RKO (cell line): ENCODE data around the gene FAM3B.
A peak's percentile ranks its signal among the peaks of the same experiment; 100 is the strongest.

Experiments
- DNase-seq: peaks from one replicate; pipeline ENCODE4 v3.0.0-alpha.2; 2016; ENCODE audit warnings: low spot score

The FAM3B gene

GRCh38 chr21:41368735-41369104 is 52.1 kb downstream of the FAM3B start:
- no peak for DNase-seq

GRCh38 chr21:41369105-41369919 is 52.7 kb downstream of the FAM3B start:
- DNase-seq, result no peak

- no peak for DNase-seq
Observed at GRCh38 chr21:41369920-41370839, 53.6 kb downstream of the FAM3B start.

DNA sequence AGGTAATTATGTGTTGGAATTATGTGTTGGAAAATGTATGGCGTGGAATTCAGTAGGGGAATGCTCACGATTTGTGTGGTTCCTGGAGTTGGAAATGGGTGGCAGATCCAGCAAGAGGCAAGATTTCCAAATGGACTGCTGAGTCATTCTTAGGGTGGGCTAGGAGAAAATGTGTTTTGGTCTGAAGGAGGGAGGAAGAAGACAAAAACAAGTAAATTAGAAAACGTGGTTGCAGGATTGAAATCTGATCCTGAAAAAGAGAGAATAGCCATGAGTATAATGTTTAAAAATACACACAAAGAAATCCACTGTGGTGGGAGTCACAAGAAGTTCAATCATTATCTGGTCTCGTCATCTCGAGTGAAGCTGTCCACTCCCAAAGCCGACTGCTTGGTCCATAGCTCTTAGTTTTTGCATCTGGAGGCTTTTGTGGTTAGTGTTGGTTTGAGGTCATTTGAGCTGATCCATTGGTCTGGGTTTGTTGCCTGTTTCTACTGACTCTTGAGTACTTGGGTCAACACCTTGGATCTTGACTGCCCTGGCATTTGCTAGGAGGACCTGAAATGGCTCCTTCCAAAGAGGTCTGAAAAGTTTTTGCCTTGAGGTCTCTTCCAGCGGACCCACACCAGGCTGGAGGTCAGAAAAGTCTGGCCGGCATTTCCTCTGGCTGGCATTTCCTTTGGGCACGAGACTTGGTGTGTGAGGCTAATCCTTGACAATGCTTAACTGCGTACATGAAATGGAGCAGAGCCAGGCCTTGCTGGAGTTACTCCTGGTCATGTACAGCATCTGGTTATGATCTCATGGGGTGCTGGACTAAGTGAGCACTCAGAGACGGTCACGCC is 54.5 kb downstream of the FAM3B start:
- DNase-seq, result no peak

DNA sequence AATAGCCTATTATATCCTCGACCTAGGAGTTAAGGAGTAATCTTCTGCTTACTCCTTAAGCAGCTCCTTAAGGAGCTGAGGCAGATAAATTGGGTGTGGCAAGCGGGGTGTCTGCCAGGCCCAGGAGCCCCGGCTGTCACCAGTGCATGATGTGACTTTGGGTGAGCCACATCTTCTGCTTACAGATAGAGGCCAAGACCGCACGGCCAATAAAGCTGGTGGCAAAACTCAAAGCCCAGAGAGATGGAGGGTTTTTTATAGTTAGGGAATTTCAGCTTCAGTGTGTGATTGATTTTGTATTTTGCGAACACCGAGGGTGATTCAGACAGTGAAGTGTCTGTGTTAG is 55.1 kb downstream of the FAM3B start:
- no peak for DNase-seq

DNA sequence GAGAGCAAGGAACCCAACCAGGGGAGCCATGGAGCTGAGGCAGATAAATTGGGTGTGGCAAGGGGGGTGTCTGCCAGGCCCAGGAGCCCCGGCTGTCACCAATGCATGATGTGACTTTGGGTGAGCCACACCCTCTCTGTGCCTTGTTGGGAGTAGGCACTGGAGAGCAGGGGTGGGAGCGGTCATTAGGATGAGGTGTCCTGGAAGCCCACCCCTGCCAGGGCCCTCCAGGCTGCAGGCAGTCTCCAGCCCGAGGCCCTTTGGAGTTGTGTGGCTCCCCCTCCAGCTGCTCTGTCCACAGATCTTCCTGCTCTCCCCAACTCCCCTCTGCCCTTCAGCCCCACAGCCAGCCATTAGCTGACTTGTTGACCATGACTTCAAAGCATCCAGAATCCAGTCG is 56.7 kb downstream of the FAM3B start:
- DNase-seq, result no peak

- DNase-seq, result no peak
Observed at GRCh38 chr21:41373763-41374162, 57.2 kb downstream of the FAM3B start.

DNA sequence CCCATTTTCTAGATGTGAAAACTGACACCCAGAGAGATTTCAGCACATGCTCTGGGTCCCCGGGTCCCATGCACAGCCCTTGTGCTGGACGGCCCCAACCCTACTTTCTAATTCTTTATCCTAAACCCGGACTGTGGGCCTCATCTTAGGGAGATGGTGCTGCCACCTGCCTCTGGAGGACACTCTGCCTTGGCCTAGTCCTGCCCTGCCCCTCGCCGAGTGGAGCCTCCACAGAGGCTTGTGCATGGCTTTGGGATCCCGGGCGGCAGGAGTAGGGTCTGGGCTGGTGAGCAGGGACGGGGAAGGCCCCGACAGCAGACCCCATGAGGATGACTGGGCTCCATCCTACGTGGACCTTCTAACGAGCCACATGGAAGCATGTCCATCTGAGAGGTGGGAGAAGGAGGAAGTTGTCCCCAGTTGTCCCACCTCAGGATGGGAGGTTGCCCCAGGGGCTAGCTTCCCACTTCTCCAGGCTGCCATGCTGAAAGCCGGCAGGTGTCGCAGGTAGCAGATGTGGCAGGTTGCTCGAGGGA is 57.6 kb downstream of the FAM3B start:
- DNase-seq, result no peak

DNA sequence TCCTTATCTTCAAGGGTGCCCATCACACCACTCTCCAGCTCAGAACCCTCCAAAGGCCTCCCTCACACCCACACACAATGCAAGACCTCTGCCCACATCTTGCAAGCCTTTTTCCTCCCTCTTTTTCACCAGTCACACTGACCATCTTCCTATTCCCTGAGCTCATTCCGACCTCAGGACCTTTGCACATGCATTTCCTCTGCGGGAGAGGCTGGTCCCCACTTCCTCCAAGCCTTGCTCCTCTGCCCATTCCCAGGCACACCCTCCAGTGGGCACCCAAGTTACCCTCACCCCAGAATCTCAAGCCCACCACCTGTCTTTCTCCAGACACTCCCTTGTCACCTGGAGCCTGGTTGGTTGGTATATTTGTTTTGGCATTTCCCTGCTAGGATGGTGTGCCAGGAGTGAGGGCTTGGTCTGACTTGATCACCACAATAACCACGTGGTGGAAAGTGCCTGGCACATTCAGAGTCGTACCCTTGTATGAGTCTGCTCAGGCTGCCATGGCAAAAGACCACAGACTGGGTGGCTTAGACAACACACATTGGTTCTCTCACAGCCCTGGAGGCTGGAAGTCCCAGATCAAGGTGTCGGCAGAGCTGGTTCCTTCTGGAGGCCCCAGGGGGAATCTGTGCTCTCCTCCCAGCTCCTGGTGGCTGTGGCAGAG is 58.4 kb downstream of the FAM3B start:
- peak; percentile 6 for DNase-seq

- no peak for DNase-seq
Observed at GRCh38 chr21:41375875-41376274, 59.3 kb downstream of the FAM3B start.

DNA sequence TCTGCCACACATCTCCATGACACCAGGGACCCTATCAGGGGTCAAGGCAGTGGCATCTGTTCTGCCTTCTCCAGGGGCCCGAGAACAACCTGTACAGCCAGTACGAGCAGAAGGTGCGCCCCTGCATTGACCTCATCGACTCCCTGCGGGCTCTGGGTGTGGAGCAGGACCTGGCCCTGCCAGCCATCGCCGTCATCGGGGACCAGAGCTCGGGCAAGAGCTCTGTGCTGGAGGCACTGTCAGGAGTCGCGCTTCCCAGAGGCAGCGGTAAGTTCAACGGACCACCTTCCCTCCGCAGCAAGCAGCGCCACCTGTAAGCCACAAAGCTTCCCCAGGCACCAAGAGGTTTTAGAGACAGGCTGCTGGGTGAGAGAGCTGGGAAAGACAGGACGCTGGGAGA is 61.1 kb downstream of the FAM3B start:
- DNase-seq, result no peak

DNA sequence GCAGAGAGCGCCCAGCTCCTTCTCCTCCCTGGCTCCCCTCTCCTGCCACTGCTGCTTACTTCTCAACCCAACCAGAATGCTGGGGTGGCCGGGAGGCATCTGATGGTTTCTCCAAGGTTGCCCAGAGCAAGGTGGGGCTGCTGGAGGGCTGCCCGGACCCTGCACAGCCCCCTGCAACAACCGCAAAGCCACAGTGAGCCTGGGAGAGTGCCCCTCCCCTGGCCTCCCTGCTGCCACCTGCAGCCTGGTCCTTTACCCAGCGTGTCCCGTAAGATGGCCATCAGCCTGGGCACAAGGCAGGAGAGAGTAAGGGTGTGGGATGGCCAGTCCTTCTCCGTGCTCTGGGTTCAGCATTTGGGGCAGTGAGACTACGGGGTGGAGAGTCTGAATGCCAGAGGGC is 62.2 kb downstream of the FAM3B start:
- DNase-seq, result no peak

DNA sequence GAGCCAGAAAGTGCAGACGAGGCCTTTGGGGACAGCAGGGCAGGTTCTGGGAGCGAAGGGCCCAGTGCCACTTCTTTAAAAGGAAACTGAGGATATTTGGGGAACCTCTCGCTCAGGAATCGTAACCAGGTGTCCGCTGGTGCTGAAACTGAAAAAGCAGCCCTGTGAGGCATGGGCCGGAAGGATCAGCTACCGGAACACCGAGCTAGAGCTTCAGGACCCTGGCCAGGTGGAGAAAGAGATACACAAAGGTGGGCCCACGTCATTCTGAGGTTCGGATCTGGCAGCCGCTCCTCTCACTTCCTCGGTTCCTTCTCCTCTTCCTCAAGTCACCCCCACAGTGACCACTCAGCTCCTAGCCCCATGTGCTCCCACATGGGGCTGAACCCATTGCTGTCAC is 63.3 kb downstream of the FAM3B start:
- DNase-seq, result no peak

GRCh38 chr21:41381731-41382130 is 65.1 kb downstream of the FAM3B start:
- DNase-seq, result no peak

- DNase-seq, result no peak
Observed at GRCh38 chr21:41387042-41387819, 70.6 kb downstream of the FAM3B start.

GRCh38 chr21:41387824-41388223 is 71.2 kb downstream of the FAM3B start:
- DNase-seq, result no peak

- DNase-seq, result no peak
Observed at GRCh38 chr21:41388259-41388658, 71.7 kb downstream of the FAM3B start.

DNA sequence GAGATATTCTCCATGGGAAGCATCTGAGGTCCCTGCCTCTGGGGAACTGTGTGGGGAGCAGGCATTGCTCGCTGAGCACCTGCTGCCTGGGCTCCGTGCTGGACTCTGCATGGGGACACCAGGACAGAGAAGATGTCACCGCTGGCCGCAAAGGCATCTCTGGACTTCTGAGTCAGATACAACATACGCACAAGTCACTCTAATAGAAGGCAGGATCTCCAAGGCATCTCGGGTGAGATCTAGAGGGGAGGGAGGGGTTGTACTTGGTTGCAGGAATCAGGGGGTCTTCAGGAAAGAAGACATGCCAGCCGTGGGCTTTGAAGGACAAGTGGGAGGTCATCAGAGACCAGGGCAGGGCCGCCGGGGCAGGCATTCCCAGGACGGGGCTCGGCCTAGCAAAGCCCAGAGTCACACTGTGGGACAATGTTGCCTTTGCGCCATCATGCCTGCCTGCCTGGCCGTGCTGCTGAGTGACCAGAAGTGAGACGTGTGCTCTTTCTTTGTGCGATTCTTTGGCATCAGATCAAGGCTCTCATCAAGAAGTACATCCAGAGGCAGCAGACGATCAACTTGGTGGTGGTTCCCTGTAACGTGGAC is 73.5 kb downstream of the FAM3B start:
- DNase-seq, result no peak

- DNase-seq, result no peak
Observed at GRCh38 chr21:41393876-41394465, 77.4 kb downstream of the FAM3B start.

- no peak for DNase-seq
Observed at GRCh38 chr21:41396558-41397075, 80.0 kb downstream of the FAM3B start.
